Fibroblast of skin of left biceps (primary cell): ENCODE results near the gene TCERG1L.
"Not testable (repeated sequence)": the region's sequence is repeated elsewhere in the genome, so short reads cannot be mapped to it uniquely, and the experiment has no call there.

Experiments
- DNase-seq, 2 experiments: peaks; one replicate each; pipeline ENCODE4 v3.0.0-alpha.2; 2013; ENCODE audit warnings: low read depth in 2 of 2

The TCERG1L gene

GRCh38 chr10:131248376-131249165, 63.0 kb downstream of the TCERG1L start:
- DNase-seq, result no peak

- DNase-seq, result no peak
Measured at GRCh38 chr10:131247873-131248272, 63.6 kb downstream of the TCERG1L start.

- no peak for DNase-seq
Measured at GRCh38 chr10:131246775-131247174, 64.7 kb downstream of the TCERG1L start.

DNA sequence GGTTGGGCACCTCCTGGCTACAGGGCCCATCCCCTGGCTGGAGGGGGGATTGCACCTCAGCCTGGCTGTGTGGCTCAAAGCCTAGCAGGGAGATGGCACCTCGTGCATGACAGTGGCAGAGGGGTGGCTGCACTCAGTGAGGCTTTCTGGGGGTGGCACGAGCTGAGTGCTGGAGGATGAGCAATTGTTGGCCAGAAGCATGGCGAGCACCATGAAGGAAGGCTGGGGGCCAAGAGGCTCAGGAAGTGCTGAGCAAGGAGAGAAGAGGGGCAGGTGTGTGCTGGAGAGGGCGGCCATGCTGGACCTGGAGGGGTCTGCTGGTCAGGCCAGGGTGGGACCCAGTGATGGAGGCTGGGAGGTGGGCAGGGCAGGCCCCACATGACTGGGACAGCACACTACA, 65.4 kb downstream of the TCERG1L start:
- no peak for DNase-seq

DNA sequence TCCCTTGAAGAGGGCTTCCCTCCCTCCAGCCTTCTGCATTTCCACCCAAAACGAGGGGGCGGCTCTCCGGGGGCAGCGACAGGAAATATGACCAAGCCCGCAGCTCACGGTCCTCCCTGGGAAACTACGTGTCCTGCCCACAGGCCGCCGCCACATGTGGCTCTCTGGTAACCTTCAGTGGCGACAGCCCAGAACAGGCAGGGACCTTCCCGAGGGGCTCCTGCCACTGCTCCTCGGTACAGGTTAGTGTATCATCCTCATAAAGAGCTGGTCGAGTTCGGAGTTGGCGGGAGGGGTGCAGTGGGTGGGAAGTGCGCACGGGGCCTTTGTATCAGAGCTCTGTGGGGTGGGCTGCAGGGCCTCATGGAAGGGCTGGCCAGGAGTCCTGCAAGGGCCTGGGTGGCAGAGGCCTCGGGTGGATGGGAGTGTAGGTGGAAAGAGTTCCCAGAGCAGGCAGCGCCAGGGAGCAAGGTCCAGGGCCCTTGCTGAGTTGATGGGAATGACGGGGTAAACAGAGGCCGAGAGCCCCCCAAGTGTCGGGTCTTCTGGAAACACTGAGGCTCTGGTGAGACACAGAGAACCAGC, 66.0 kb downstream of the TCERG1L start:
- DNase-seq, result no peak

GRCh38 chr10:131244836-131245235, 66.7 kb downstream of the TCERG1L start:
- no peak for DNase-seq

DNA sequence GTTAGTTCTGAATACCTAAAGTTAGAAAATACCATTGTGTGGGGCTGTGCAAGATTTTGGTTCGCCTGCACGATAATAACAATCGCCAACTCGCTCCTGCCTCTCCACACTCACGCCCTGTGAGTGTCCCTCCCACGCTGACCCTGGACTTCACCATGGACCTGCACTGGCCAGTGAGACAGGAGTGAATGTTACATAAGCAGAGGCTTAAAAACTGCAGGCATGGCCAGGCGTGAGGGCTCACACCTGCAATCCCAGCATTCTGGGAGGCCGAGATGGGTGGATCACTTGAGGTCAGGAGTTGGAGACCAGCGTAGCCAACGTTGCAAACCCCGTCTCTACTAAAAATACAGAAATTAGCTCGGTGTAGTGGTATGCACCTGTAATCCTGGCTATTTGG, 68.4 kb downstream of the TCERG1L start:
- DNase-seq, result no peak

GRCh38 chr10:131242007-131242406, 69.5 kb downstream of the TCERG1L start:
- DNase-seq, result no peak

- no peak for DNase-seq
Measured at GRCh38 chr10:131240691-131241090, 70.8 kb downstream of the TCERG1L start.

GRCh38 chr10:131239926-131240325, 71.6 kb downstream of the TCERG1L start:
- no peak for DNase-seq

DNA sequence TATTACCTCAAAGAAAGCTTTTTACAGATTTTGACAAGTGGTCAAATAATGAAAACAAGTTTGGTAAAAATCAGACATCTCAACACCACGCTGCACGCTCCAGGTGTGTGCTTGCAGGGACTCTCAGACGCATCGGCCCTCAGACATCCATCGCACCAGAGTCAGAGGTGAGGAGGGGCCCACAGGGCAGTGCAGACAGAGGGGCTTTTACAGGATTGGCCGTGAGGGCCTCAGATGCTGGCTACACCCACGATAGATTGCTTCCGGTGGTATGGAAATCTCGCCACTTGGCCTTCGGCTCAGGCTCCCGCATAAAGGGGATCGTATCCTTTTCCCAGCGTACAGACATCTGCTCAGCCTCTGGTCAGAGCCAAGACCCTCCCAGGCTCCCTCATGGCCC, 72.1 kb downstream of the TCERG1L start:
- DNase-seq, result no peak

GRCh38 chr10:131238669-131239280, 72.7 kb downstream of the TCERG1L start:
- no peak for DNase-seq

DNA sequence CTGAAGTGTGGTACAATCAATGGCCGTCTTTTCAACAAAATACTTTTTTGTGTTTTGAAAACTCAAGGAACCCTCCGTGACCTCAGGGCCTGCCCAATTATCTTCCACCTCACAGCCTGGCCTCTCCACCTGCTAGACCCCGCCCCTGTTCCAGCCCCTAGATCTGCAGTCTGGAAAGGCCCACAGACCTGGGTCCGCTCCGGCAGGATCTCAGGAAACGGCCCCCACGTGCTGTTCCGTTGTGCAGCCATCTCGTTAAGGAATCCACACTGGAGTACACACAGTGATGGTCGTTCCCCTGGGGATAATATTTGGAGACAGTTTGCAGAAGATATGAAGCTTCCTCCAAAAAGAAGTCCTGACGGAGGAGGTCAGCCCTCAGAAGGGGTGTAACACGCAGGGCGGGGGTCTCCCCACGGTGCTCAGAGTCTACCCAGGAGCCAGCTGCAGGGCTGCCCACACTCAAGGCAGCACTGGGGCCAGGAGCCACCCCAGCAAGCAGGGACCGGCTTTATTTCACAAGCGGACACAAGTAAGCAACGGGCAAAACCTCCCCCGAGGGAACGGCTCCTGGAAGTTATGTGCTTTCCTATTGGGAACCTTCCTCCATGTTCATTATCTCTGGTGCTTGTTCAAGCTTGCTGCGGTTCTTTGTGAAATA, 73.4 kb downstream of the TCERG1L start:
- DNase-seq, result no peak

DNA sequence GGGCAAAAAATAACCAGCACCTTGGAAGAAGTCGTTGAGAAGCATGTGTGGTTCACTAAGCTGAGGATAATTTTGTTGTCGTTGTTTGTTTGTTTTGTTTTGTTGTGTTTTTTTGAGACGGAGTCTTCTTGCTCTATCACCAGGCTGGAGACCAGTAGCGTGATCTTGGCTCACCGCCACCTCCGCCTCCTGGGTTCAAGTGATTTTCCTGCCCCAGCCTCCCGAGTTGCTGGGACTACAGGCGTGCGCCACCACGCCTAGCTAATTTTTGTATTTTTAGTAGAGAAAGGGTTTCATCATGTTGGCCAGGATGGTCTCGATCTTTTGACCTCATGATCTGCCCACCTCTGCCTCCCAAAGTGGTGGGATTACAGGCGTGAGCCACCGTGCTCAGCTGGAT, 76.9 kb downstream of the TCERG1L start:
- DNase-seq, result not testable (repeated sequence)

GRCh38 chr10:131233611-131234258, 77.8 kb downstream of the TCERG1L start:
- no peak for DNase-seq

- DNase-seq, result no peak
Measured at GRCh38 chr10:131231965-131232541, 79.5 kb downstream of the TCERG1L start.

GRCh38 chr10:131231323-131231964, 80.1 kb downstream of the TCERG1L start:
- DNase-seq, result no peak

DNA sequence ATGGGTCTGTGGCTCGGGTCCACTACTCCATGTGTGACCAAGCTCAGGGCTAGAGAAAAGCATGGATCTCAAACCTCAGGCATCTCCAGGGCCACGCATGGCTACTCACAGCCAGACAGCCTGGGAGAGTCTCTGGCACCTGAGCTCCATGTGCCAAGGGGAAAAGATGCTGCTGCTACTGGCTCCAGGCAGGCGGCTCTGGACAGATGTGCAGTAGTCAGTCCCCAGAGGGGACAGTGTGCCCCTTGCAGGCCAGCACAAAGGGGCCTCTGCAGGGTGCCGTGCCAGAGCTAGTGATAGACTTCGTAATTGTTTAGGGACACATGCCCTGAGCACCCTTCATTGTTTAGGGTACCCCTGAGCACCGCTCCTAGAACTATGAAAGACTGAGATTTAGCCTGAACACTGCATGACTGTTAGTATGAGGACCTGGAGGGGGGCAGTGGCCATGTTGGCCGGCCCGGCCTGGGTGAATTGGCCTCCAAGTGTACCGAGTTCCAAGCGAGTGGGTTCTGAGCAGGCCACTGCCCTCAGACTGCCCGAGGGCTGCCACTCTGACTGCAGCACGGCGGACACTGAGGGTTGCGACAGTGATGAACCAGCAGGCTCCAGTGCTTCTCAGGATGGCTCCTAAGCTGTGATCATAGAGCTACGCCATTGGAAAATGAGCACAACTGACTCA, 80.7 kb downstream of the TCERG1L start:
- DNase-seq, result no peak

DNA sequence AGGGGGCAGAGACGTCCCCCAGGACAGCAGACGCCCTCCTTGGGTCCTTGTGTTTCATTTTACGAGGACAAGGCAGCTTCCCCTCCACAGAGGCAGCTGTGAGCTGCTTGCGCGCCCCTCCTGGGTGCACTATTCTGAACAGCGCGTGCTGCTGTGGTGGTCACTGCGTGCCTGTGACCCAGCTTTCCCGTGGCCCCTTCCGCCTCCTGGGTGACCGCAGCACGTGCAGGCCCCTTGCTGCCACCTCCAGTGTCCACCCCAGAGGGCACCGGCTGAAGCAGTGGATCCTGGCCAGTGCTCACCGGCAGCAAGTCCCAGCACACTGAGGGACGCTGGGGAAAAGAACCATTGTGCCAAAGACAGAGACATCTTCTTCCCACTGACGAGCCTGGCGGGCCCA, 81.4 kb downstream of the TCERG1L start:
- DNase-seq, result no peak

GRCh38 chr10:131227163-131227740, 84.3 kb downstream of the TCERG1L start:
- DNase-seq, result no peak
